HG02840 (cell line): ENCODE results near the gene PAPPA2.

ENCODE experiments used
- ATAC-seq: cut with Tn5 transposase; IDR thresholded peaks from one replicate; pipeline ENCODE4 v1.9.1; 2021; ENCODE audit warnings: mild to moderate bottlenecking, moderate library complexity, moderate number of reproducible peaks; ENCODE audit not compliant: unreplicated experiment, low FRiP score

Gene PAPPA2

GRCh38 chr1:176485083-176485482 is 22.1 kb downstream of the PAPPA2 start:
- ATAC-seq = no peak

DNA sequence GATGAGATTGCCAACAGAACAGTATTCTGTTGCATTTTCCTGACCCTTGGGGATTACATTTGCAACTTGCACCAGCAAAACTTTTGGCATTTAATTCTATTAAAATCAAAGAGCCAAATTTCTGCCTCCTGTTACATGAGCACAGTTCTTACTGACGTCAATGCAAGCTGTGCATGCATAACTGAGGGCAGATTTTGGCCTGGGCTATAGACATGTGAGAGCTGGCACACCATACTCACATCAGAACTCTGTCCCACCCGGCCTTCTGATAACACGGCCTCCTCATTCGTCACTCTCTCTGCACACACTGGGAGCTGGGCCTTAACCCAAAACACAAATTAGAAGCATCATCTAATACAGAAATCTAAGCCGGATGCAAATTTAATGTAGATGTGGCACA is 31.5 kb downstream of the PAPPA2 start:
- ATAC-seq = no peak

DNA sequence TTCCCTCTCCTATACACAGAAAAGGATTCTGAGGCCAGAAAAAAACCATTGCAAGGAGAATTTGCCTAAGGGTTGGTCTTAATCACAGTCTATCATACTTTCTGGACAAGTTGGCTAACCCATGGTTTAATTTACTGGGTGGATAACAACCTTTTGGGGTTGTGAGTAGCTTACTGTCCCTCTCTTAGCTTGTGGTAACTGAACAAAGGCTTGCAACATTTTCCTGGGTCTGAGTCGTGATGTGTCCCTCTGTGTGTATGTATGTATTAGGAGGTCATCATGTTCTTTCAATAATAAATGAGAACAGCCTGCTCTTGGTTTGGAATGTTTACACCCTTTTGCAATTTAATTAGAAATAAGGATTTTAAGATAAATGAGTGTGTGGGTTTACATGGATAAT is 36.7 kb downstream of the PAPPA2 start:
- ATAC-seq = no peak

DNA sequence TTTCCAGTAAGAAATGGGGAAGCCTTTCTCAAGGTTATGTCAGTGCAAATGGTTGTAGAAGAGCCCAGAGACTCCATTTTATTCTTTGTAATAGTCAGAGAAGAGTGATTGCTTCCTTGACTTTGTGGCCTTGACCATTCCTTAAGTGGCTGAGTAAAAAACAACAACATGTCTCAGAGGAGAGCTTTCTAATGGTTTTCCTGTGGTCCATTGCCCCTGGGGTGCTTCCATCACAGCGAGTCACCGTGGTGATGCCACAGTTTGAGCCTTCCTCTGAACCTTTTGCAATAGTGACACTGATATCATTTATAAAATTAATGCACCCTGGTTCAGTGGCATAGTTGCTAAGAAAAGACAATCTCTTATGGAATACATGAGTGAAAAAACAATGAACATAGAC is 38.6 kb downstream of the PAPPA2 start:
- ATAC-seq = no peak

- no peak for ATAC-seq
These were observed 42.0 kb downstream of the PAPPA2 start for GRCh38 chr1:176504848-176505553.

DNA sequence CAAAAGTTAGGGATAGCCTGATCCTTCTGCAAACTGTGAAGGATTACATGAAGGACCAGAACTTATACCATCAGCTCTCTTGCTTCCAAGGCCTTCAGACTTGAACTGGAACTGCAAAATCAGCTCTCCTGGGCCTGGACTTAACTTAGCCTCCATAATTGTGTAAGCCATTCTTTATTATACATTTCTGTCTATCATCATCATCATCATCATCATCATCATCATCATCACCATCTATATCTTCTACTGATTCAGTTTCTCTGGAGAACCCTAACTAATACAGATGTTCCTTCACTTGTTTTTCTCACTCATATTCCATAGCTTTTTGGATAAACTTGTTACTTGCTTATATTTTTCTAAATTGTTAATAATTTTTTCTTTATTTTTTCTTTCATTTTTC is 50.0 kb downstream of the PAPPA2 start:
- no peak for ATAC-seq

DNA sequence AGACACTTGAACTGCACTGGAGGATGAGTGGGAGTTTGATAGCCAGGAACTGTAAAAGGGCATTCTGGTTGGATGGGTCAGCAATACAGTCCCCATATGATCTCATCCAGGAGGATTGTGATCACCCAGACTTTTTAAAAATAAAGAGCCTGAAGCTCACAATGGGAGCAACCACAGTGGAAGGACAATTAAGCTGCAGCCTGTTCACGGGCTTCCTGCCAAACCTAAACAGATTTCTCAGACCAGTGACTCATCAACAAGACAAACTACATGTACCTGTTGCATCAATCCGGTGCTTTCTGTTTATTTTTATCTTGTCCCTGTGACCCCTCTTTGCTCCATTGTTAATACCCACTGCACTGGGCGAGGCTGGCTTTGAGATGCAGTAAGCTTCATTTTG is 52.3 kb downstream of the PAPPA2 start:
- no peak for ATAC-seq

GRCh38 chr1:176517484-176517883 is 54.5 kb downstream of the PAPPA2 start:
- ATAC-seq = no peak

- no peak for ATAC-seq
These were observed 58.2 kb downstream of the PAPPA2 start for GRCh38 chr1:176521211-176521610.

DNA sequence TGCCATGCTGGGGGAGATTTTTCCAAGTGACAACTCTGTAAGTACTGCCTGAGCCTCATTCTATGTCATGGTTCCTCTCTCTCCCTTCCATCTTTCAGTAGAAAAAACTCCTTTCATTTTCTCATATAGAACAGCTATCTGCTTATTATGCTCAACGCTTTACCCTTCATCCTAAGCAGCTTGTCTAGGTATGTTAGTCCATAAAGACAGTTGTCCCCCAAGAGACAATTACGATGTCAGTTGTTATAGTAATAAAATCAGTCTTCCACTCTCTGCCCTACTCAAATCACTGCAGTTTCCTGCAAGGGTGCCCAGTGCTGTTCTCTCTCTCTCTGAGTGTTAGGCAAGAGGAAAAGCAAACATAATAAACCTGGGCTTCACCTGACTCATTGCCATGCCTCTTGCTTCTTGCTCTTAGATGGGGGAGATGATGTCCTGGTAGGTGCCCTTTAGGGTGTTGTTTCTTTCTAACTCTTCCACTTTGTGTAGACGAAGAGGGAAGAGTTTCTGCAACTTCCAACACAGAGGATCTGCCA is 59.4 kb downstream of the PAPPA2 start:
- ATAC-seq = no peak

- no peak for ATAC-seq
These were observed 66.6 kb downstream of the PAPPA2 start for GRCh38 chr1:176529395-176530090.

GRCh38 chr1:176531036-176531435 is 68.1 kb downstream of the PAPPA2 start:
- ATAC-seq = no peak

DNA sequence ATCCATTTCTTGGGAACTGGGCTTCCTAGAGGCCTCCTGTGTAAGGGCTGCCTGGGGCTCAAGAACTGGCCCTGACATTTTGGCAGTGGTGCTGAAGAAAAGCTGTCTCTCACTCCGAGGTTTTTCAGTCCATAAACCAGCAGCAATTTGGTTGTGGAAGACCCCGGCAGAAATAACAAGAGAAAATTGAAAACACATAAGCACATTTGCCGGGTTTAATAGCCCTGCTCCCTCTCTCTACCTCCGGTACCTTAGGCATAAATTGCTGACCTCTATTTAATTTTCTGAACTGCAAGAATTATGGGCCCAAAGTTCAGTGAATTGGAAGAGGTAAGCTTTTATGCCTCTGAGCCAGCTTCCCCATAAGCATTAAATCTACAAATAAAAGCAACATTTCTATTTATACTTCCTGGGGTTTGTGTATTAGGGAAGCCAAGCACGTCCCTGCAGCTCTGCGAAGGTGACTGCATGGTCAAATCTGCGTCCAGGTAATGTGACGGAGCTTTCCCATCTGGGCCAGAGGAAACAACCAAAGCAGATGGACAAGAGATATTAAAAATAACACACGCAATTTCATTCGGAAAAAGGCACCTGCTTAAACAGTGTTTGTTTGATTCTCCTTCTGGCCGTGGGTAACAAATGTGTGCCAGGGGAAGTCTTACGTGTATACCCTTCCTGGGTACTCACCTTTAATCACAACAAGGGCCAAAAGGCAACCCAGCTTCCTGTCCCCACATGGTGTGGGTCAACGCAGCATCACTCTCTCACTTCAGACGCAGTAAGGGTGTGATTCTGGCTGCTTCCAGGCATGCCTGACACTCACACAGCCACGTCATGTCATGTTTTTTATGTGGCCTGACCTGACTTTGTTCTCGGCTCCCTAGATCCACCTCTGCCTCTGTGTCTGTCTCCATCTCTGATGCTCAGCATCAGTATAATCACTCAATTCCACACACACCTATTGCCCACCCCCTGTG is 69.2 kb downstream of the PAPPA2 start:
- ATAC-seq = no peak

GRCh38 chr1:176533020-176533419 is 70.0 kb downstream of the PAPPA2 start:
- no peak for ATAC-seq

DNA sequence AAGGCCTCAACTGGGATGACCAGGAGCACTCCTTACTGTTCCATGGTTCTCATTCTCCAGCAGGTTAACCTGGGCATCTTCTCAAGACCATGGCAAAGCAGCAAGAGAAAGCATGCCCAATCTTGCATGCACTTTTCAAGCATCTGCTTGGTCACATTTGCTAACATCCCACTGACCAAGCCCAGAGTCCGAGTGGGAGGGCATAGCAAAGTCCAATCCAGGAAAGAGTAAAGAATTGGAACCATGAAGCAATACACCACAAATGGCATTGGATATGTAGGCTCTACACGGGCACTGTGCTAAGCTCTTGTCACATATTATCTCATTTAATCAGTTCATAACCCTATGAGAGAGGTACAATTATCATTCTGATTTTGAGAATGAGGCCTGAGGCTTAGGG is 73.6 kb downstream of the PAPPA2 start:
- no peak for ATAC-seq

GRCh38 chr1:176539018-176539417 is 76.0 kb downstream of the PAPPA2 start:
- no peak for ATAC-seq

- no peak for ATAC-seq
These were observed 77.5 kb downstream of the PAPPA2 start for GRCh38 chr1:176540428-176540827.

GRCh38 chr1:176541663-176542062 is 78.7 kb downstream of the PAPPA2 start:
- no peak for ATAC-seq

GRCh38 chr1:176542352-176542751 is 79.4 kb downstream of the PAPPA2 start:
- ATAC-seq = no peak

DNA sequence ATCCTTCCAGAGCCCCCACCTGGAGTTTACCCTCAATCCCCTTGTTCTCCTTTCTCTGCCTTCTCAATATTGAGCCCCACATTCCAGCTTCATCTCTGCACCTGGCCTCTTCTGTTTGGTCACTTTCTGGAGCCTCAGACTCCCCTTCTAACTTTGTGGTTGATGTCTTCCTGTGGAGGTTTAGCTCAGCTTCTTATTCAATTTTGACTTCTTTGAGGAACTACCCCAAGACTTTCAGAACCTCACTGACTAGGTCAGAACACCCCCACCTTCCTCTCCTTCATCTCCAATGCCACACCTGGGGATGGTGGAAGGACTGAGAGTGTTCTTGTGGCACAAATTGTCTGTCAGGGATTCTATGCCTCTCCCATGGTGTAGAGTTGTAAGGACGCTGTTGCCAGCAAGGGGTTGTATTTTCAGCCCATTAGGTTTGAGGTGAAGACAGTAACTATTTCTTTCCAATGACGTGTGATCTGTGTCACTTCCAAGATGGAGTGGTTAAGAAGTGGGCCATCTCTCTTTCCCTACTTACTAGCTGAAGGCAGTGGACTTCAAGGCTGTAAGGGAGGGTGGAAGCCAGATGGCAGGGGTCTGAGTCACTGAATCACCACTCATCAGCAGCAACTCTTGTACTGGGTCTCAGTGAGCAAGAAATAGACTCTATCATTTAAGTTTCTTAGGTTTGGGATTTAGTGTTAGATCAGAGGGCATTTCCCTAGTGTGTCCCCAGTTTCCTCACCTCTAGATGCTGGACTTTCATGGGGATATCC is 80.6 kb downstream of the PAPPA2 start:
- no peak for ATAC-seq
